Activated naive CD8-positive, alpha-beta T cell treated with anti-CD3 and anti-CD28 coated beads, Interleukin-2, amount 50 U/mL, for 16 hours (primary cell): ENCODE results near the gene UPF3A.
A peak's percentile ranks its signal among the peaks of the same experiment; 100 is the strongest.
"Not testable (repeated sequence)": the region's sequence is repeated elsewhere in the genome, so short reads cannot be mapped to it uniquely, and the experiment has no call there.

Source experiments
- DNase-seq: peaks from one replicate; pipeline ENCODE4 v3.0.0-alpha.2; 2020; ENCODE audit warnings: low read depth, low spot score

UPF3A gene

GRCh38 chr13:114264313-114264712 lies 17.1 kb upstream of the UPF3A start:
- not testable (repeated sequence) for DNase-seq

- DNase-seq: no peak
Measured at GRCh38 chr13:114264886-114265611, 16.4 kb upstream of the UPF3A start.

- DNase-seq: no peak
Measured at GRCh38 chr13:114266241-114266640, 15.2 kb upstream of the UPF3A start.

GRCh38 chr13:114268344-114269280 lies 12.8 kb upstream of the UPF3A start:
- no peak for DNase-seq

- DNase-seq: no peak
Measured at GRCh38 chr13:114269281-114269770, 12.1 kb upstream of the UPF3A start.

- DNase-seq: no peak
Measured at GRCh38 chr13:114272977-114273376, 8.4 kb upstream of the UPF3A start.

GRCh38 chr13:114275304-114275703 lies 6.1 kb upstream of the UPF3A start:
- DNase-seq: no peak

- DNase-seq: no peak
Measured at GRCh38 chr13:114279146-114279545, 2.3 kb upstream of the UPF3A start.

GRCh38 chr13:114279758-114280355 lies 1.5 kb upstream of the UPF3A start:
- no peak for DNase-seq

- DNase-seq: peak; percentile 30
Measured at GRCh38 chr13:114282041-114282670, 755 bp downstream of the UPF3A start.

GRCh38 chr13:114283576-114283975 lies 2.2 kb downstream of the UPF3A start:
- DNase-seq: no peak

- DNase-seq: no peak
Measured at GRCh38 chr13:114284680-114285079, 3.3 kb downstream of the UPF3A start.

GRCh38 chr13:114285166-114285808 lies 3.9 kb downstream of the UPF3A start:
- no peak for DNase-seq

- no peak for DNase-seq
Measured at GRCh38 chr13:114286808-114287207, 5.4 kb downstream of the UPF3A start.

- DNase-seq: no peak
Measured at GRCh38 chr13:114288157-114288591, 6.8 kb downstream of the UPF3A start.

- DNase-seq: no peak
Measured at GRCh38 chr13:114296448-114296847, 15.0 kb downstream of the UPF3A start.

GRCh38 chr13:114296902-114297301 lies 15.5 kb downstream of the UPF3A start:
- no peak for DNase-seq

GRCh38 chr13:114298866-114299265 lies 17.5 kb downstream of the UPF3A start:
- no peak for DNase-seq

- DNase-seq: no peak
Measured at GRCh38 chr13:114299604-114300305, 18.4 kb downstream of the UPF3A start.

GRCh38 chr13:114303700-114304327 lies 22.4 kb downstream of the UPF3A start:
- no peak for DNase-seq
